AG04450 (cell line): Measurements from ENCODE around the gene ATP8B2. TPM values are rescaled to one million over a fixed set of nuclear protein-coding genes. Genes with fewer than 3 reads are reported as not detected.
"Not testable (repeated sequence)": the region's sequence is repeated elsewhere in the genome, so short reads cannot be mapped to it uniquely, and the experiment has no call there.

Experiments used
- CTCF ChIA-PET: fragments of 300-600, 350-600 bp; formaldehyde crosslinking; extraction: SDS; loops from one replicate; lab custom pipeline; 2022; ENCODE audit warnings: antibody characterized with exemption, inconsistent platforms; lab: Charles Lee
- POLR2A ChIA-PET: fragments of 350-600 bp; formaldehyde crosslinking; extraction: SDS; loops from one replicate; lab custom pipeline; 2021; ENCODE audit warnings: antibody characterized with exemption, inconsistent platforms; lab: Yijun Ruan, JAX
- DNase-seq: peaks from one replicate; pipeline ENCODE4 v3.0.0-alpha.2; 2011; ENCODE audit warnings: low read depth, low spot score
- H3K27ac ChIP-seq: one replicate; pipeline ENCODE4 v1.5.1; 2012; ENCODE audit warnings: low read depth, low read length, control low read depth
- H3K27me3 ChIP-seq: one replicate; pipeline ENCODE4 v1.6.0; 2012; ENCODE audit warnings: low read length; ENCODE audit not compliant: control insufficient read depth, insufficient read depth
- H3K4me3 ChIP-seq: 2 replicates; pipeline ENCODE4 v1.5.1; 2011; ENCODE audit warnings: mild to moderate bottlenecking, low read depth, low read length, control low read depth
- H3K9me3 ChIP-seq: 2 replicates; pipeline ENCODE4 v1.5.1; 2012; ENCODE audit warnings: low read length; ENCODE audit not compliant: control insufficient read depth, insufficient read depth
- polyA plus RNA-seq: library from polyadenylated mRNA; depleted of rRNA; stranded (reverse); fragments of >200 nt; gene quantifications from 2 replicates; pipeline ENCODE4 v1.2.3, GENCODE V29; 2011
- TF ChIP-seq, protein P1 (sequence below): IDR thresholded peaks from 2 replicates; pipeline ENCODE4 v1.5.1; 2011; ENCODE audit warnings: low read depth, low read length, control low read depth, inconsistent platforms

The ATP8B2 gene
- polyA plus RNA-seq, 1 experiment: 42.5 TPM

DNA sequence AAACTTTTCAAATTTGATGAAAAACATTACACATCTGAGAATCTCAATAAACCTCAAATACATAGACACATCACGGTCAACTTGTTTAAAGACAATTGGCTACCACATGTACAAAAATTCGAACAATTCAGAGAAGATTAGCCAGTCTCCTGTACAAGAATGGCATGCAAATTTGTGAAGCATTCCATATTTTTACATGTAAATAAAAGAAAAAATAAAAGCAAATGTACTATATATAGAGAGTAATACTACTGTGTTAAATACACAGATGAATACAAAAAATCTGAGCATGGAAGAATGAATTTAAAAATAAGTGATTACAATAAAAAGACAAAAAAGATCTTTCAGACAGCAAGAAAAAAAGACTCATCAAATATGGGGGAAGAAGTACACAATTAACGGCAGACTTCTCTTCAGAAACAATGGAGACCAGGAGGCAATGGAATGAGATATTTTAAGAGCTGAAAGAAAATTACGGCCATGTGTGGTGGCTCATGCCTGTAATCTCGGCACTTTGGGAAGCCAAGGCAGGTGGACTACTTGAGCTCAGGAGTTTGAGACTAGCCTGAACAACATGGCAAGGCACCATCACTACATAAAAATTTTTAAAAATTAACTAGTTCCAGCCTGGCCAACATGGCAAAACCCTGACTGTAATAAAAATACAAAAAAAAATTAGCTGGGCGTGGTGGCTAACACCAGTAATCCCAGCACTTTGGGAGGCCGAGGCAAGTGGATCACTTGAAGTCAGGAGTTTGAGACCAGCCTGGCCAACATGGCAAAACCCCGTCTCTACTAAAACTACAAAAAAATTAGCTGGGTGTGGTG lies 29.7 kb upstream of the ATP8B2 start:
- TF ChIP-seq, protein P1, sequence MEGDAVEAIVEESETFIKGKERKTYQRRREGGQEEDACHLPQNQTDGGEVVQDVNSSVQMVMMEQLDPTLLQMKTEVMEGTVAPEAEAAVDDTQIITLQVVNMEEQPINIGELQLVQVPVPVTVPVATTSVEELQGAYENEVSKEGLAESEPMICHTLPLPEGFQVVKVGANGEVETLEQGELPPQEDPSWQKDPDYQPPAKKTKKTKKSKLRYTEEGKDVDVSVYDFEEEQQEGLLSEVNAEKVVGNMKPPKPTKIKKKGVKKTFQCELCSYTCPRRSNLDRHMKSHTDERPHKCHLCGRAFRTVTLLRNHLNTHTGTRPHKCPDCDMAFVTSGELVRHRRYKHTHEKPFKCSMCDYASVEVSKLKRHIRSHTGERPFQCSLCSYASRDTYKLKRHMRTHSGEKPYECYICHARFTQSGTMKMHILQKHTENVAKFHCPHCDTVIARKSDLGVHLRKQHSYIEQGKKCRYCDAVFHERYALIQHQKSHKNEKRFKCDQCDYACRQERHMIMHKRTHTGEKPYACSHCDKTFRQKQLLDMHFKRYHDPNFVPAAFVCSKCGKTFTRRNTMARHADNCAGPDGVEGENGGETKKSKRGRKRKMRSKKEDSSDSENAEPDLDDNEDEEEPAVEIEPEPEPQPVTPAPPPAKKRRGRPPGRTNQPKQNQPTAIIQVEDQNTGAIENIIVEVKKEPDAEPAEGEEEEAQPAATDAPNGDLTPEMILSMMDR: no peak
- Histone ChIP-seq H3K27ac (no peak overlapping the region), H3K4me3 (no peak overlapping the region), H3K27me3 (peaks cover 4% of the 10 kb centered on the region), H3K9me3 (peaks cover 24% of the 10 kb centered on the region)
- ChIA-PET CTCF (no interaction called here), POLR2A (interaction anchor here (0.6 kb wide), 1 partner anchor 79 kb away, joined by 3 read pairs; no protein-coding TSS in a partner anchor)
- no peak for DNase-seq

DNA sequence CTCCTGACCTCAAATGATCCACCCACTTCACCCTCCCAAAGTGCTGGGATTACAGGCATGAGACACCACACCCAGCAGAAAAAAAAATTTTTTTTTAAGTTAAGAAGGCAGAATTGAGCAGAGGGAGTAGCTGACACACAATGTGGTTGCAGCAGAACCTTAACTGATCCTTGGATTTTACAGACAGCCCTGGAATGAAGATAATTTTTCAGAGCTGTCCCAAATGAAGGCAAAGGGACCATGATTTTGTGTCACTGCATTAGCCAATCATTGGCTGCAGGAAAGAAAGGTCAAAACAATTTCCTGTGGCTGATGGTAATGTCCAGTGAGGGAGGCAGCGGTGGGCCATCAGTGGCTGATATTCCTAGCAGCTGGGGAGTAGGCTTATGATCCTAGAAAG lies 23.7 kb upstream of the ATP8B2 start:
- CTCF ChIA-PET: no interaction called here
- POLR2A ChIA-PET: no interaction called here
- no peak for DNase-seq
- H3K27ac ChIP-seq: no peak overlapping the region
- TF ChIP-seq, protein P1: no peak
- H3K4me3 ChIP-seq: no peak overlapping the region
- peaks cover 6% of the 10 kb centered on the region; the same call in 1 of the 2 replicates for H3K9me3 ChIP-seq
- H3K27me3 ChIP-seq: no peaks in the 10 kb centered on the region

DNA sequence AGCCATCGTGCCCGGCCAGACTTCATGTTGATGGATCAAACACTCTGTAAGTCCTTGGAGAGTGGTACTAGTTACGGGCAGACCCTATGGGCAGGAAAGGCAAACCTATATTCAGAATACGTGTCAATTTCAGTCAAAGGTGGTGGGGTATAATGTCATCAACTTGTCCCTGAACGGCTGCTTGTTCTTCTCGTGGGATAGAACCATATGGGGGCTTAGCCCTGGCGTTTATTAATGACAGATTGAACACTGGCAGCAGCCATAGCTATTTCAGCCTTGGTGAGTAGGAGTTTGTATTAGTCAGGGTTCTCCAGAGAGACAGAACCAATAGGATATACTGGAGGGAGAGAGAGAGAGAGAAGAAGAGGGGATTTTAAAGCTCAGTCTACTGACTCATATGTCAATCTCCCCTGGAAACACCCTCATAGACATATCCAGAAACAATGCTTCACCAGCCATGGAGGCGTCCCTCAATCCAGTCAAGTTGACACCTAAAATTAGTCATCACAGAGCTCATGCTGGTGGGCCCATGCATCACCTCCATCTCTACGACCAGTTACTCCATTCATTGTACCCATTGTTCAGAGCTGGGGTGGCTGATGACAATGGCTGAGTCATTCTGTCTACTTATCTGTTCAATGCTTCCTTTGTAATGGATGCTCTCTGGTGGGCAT lies 20.5 kb upstream of the ATP8B2 start:
- POLR2A ChIA-PET: no interaction called here
- CTCF ChIA-PET: interaction anchor here (1.3 kb wide), 1 partner anchor 20 kb away, joined by 5 read pairs; no protein-coding TSS in a partner anchor
- TF ChIP-seq, protein P1: no peak
- Histone ChIP-seq H3K27me3 (no peaks in the 10 kb centered on the region), H3K9me3 (no peaks in the 10 kb centered on the region), H3K27ac (no peak overlapping the region), H3K4me3 (no peak overlapping the region)
- DNase-seq: no peak

DNA sequence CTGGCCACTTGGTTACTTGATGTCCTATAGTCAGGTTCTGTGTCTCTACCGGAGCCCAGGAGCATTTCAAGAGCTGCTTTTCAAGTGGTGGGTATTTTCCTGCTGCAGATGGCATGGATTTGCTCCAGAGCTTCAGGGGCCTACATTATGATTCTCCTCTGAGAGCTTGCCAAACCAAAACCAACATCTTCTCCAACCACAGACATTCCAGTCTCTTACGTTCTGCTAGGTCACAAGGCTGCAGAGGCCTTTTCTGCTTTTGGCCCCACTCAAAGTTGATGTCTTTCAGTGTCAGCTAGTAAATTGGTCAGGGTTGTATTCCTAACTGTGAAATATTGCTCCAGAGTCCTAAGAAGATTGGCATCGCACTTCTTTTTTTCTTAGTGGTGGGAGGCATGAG lies 19.2 kb upstream of the ATP8B2 start:
- CTCF ChIA-PET: interaction anchor here (1.2 to 1.3 kb wide), 2 partner anchors 18 to 20 kb away, joined by 4 to 5 read pairs; no protein-coding TSS in a partner anchor

DNA sequence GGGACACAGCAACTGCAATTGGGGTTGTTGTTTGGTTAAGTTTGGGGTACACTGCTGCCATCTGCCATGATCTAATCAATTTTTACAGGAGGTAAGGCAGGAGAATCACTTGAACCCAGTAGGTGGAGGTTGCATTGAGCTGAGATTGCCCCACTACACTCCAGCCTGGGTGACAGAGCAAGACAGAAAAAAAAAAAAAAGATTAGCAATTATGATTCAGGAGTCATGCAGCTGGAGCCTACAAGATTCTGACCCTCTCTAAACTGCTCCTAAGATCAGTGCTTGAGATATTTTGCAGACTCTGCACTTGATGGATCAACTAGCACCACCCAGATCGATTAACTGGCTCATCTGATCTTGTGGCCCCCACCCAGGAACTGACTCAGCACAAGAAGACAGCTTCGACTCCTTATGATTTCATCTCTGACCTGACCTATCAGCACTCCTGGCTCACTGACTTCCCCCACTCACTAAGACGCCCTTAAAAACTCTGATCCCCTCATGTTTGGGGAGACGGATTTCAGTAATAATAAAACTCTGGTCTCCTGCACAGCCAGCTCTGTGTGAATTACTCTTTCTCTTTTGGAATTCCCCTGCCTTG lies 17.6 kb upstream of the ATP8B2 start:
- H3K27ac ChIP-seq, POLR2A ChIA-PET, H3K27me3 ChIP-seq, DNase-seq, H3K4me3 ChIP-seq, H3K9me3 ChIP-seq, CTCF ChIA-PET: not testable (repeated sequence)

More for the DNA sequence above, 19.2 kb upstream of the ATP8B2 start:
- H3K27ac ChIP-seq: no peak overlapping the region
- H3K27me3 ChIP-seq: no peaks in the 10 kb centered on the region
- H3K4me3 ChIP-seq: no peak overlapping the region
- TF ChIP-seq, protein P1: no peak
- H3K9me3 ChIP-seq: no peaks in the 10 kb centered on the region
- POLR2A ChIA-PET: no interaction called here
- DNase-seq: no peak

DNA sequence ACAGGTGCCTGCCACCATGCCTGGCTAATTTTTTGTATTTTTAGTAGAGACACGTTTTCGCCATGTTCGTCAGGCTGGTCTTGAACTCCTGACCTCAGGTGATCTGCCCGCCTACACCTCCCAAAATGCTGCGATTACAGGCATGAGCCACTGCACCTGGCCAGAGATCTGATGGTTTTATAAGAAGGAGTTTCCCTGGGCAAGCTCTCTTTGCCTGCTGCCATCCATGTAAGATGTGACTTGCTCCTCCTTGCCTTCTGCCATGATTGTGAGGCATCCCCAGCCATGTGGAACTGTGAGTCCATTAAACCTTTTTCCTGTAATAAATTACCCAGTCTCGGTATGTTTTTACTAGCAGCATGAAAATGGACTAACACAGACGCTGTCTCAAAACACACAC lies 16.2 kb upstream of the ATP8B2 start:
- CTCF ChIA-PET: interaction anchor here (1.7 kb wide), 1 partner anchor 15 kb away, joined by 7 read pairs; the partner anchor contains the start of gene ATP8B2
- DNase-seq, H3K27me3 ChIP-seq, H3K9me3 ChIP-seq, H3K27ac ChIP-seq, POLR2A ChIA-PET, H3K4me3 ChIP-seq: not testable (repeated sequence)

DNA sequence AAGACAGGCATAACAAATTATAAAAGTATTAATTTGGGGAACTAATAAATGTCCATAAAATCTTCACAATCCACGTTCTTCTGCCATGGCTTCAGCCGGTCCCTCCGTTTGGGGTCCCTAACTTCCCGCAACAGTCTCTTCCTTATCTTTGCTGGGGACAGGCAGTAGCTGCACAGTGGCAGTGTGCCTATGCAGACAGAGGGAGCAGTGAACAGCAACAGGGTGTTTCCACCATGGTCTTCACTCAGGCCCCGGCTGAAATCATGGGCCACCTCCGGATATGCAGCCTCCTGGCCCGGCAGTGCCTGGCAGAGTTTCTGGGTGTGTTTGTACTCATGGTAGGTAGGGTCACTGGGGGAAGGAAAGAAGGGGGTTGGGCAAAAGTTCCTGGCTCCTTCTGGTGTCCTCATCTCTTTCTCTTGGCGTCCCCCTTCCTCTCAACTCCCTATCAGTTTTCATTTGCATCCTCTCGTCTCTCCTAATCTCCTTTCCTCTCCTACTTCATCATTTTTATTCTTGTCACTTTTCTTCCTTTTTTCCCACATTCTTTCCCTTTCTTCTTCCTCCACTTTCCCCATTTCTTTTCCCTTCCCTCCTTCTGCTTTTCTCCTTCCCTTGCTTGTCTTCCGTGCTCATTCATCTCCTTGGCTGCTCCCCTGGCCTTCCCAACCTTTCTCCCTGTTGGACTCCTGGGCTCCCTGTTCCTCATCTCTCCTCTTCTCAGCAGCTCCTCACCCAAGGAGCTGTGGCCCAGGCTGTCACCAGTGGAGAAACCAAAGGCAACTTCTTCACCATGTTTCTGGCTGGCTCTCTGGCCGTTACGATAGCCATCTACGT lies 12.9 kb upstream of the ATP8B2 start:
- DNase-seq, H3K27me3 ChIP-seq, H3K27ac ChIP-seq, POLR2A ChIA-PET, H3K4me3 ChIP-seq, H3K9me3 ChIP-seq: not testable (repeated sequence)
- CTCF ChIA-PET: interaction anchor here (0.5 kb wide), 1 partner anchor 10 kb away, joined by 6 read pairs; no protein-coding TSS in a partner anchor
